Measurements from ENCODE around the gene CPSF4L. TPM values are rescaled to one million over a fixed set of nuclear protein-coding genes. Genes with fewer than 3 reads are reported as not detected.

Gene CPSF4L
- total and polyA plus RNA-seq, 2 of the 13 experiments (the other 11 are each of a cell fraction or from before 2014, with no cell fraction given), result 0.73 to 1.6 TPM

GRCh38 chr17:73201215-73202069 is 60.2 kb downstream of the CPSF4L start (continued):
- no peak; the same call in 1 of the 2 replicates for TF ChIP-seq ZBTB44 (CRISPR knock-in tag; IDR thresholded peaks at IDR 0.05)
- TF ChIP-seq PAWR (CRISPR knock-in tag; IDR thresholded peaks at IDR 0.05; ENCODE audit: borderline replicate concordance), result no peak
- no peak for TF ChIP-seq ISX (CRISPR knock-in tag; conservative IDR thresholded peaks at IDR 0.05)
- peak; percentile 95 for TF ChIP-seq ARID4A (CRISPR knock-in tag; IDR thresholded peaks at IDR 0.05; ENCODE audit: borderline replicate concordance)
- TF ChIP-seq RBAK (CRISPR knock-in tag; IDR thresholded peaks at IDR 0.05), result no peak
- no peak; the same call in 1 of the 2 replicates for TF ChIP-seq GTF3A (CRISPR knock-in tag; conservative IDR thresholded peaks at IDR 0.05)
- TF ChIP-seq MED13 (CRISPR knock-in tag; IDR thresholded peaks at IDR 0.05), result peak; percentile 79; the same call in 1 of the 2 replicates
- TF ChIP-seq TBX2 (CRISPR knock-in tag; IDR thresholded peaks at IDR 0.05; ENCODE audit: borderline replicate concordance), result peak; percentile 97
- peak; percentile 97 for TF ChIP-seq CCDC6 (CRISPR knock-in tag; IDR thresholded peaks at IDR 0.05)
- TF ChIP-seq ZNF740 (CRISPR knock-in tag; IDR thresholded peaks at IDR 0.05), result no peak
- TF ChIP-seq EZH2 (conservative IDR thresholded peaks at IDR 0.05; ENCODE audit: low read depth, low read length), result no peak
- TF ChIP-seq ATF7-NPFF (CRISPR knock-in tag; IDR thresholded peaks at IDR 0.05; ENCODE audit: low read depth), result peak; percentile 84
- no peak for TF ChIP-seq GLMP (CRISPR knock-in tag; IDR thresholded peaks at IDR 0.05; ENCODE audit: borderline replicate concordance)
- peak; percentile 58; the same call in 1 of the 2 replicates for TF ChIP-seq AKNA (CRISPR knock-in tag; IDR thresholded peaks at IDR 0.05; ENCODE audit: borderline replicate concordance)

Measured in HepG2 (cell line).